GM12891 (cell line): ENCODE data around the gene PTPRQ.

Experiments used
- DNase-seq: peaks from one replicate; pipeline ENCODE4 v3.0.0; 2011; ENCODE audit warnings: low spot score; ENCODE audit not compliant: insufficient read length
- FAIRE-seq: peaks from 2 replicates; lab custom pipeline; 2011; peaks lifted over from hg19 to GRCh38; lab: Jason Lieb, UNC
- PAX5 ChIP-seq: IDR thresholded peaks from 2 replicates; pipeline ENCODE4 v1.6.1; 2011; ENCODE audit warnings: low read length, moderate library complexity, mild to moderate bottlenecking; ENCODE audit not compliant: insufficient read depth, severe bottlenecking
- POLR2A ChIP-seq: IDR thresholded peaks from 2 replicates; pipeline ENCODE4 v1.6.1; 2011; ENCODE audit warnings: low read depth, low read length, control low read depth
- POLR2AphosphoS5 ChIP-seq: IDR thresholded peaks from 2 replicates; pipeline ENCODE4 v1.6.1; 2011; ENCODE audit warnings: low read depth, low read length, control low read depth
- POU2F2 ChIP-seq: IDR thresholded peaks from 2 replicates; pipeline ENCODE4 v1.6.1; 2011; ENCODE audit warnings: low read depth, mild to moderate bottlenecking, control low read depth, low read length, moderate library complexity
- SPI1 ChIP-seq: IDR thresholded peaks from 2 replicates; pipeline ENCODE4 v1.6.1; 2011; ENCODE audit warnings: low read depth, low read length, control low read depth
- TAF1 ChIP-seq: IDR thresholded peaks from 2 replicates; pipeline ENCODE4 v1.6.1; 2011; ENCODE audit warnings: low read depth, low read length, control low read depth

Gene PTPRQ

DNA sequence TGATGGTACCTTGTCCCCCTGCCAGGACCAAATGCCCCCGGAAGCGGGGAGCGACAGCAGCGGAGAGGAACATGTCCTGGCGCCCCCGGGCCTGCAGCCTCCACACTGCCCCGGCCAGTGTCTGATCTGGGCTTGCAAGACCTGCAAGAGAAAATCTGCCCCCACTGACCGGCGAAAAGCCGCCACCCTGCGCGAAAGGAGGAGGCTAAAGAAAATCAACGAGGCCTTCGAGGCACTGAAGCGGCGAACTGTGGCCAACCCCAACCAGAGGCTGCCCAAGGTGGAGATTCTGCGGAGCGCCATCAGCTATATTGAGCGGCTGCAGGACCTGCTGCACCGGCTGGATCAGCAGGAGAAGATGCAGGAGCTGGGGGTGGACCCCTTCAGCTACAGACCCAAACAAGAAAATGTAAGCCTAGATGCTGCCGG is 263.8 kb downstream of the PTPRQ start:
- TF ChIP-seq POLR2AphosphoS5, result no peak
- no peak for FAIRE-seq
- no peak for DNase-seq

DNA sequence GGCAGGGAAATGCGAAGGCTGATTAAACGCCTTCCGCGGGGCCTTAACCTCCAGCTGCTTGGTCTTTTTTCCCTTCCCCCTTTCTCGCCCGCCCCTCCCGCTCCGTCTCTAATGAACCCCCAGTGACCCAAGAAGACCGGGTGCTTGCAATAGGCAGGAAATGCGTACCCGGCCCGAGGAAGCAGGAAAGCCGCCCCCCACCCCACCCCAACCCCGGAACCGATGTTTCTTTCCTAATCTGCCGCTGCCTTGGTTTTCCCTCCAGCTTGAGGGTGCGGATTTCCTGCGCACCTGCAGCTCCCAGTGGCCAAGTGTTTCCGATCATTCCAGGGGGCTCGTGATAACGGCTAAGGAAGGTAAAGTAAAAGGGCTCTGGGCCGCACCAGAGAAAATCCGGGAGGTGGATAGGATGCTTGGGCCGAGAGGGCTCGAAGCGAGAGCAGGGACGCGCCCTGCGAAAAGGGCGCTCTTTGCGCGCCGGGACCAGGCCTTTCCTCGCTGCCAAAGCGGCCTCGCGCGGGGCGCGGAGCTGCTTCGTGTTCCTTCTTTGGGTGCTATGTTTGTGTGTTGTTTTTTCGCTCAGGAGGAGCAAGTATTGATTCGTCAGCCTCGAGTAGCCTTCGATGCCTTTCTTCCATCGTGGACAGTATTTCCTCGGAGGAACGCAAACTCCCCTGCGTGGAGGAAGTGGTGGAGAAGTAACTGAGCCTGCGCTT is 264.4 kb downstream of the PTPRQ start:
- TF ChIP-seq POLR2AphosphoS5 (no peak), PAX5 (no peak), SPI1 (no peak), POLR2A (no peak), POU2F2 (no peak), TAF1 (no peak)
- FAIRE-seq (no peak), DNase-seq (no peak)

DNA sequence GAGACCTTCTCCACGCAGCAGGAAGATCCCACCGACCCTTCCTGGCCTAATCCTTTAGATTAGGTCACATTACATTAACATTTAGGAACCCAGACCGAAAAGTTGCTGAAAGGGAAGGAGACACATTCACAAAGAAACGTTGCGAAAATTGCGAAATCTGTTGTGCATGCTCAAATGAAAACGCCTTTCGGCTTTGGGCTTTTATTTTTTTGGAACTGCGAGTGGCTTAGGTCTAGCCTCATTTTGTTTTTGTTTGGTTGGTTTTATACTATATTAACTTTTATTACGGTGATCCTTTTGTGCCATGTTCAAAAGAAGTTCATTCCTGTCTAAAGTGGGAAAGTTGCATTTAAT is 264.9 kb downstream of the PTPRQ start:
- DNase-seq (no peak), FAIRE-seq (no peak)
- TF ChIP-seq POLR2AphosphoS5 (no peak), PAX5 (no peak), TAF1 (no peak), SPI1 (no peak), POLR2A (no peak), POU2F2 (no peak)

DNA sequence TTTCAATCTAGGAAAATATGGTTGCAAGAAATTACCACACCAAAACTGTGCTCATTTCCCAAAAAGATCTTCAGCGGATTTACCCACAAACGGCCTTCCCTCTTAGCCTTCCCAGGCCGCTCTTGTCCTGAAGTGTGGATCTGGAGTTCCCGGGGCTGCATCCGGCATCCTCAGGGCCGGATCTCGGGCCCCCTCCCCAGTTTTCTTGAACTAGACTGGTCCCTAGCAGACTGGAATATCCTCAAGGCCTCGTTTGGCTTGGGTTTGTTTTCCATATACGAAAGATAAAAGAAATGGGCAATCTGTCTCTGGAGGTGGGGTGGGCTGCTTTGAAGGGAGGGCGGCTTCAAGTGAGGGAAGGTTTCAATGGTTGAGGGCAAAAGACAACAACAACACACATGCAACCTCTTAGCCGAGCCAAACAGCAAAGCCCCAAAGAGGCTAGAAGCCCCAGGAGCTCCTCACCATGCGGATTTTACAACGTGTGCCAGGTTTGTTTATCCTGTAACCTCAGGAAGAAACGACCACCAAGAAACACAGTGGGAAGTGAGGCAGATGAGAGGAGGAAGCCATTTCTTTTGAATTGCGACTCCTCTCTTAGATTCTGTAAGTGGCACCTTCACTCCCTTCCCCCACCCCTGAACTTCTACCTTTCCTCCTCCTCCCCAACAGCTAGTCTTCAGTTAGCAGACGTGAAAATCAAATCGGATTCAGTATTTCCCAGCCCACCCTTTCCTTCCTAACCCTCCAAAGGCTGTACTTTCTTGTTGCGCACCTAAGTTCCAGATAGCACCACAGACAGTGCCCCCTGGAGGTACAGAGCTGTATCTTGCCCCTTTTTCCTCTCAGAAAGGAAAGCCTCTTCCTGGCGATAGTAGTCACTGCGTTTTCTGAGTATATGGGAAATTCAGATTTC is 266.0 kb downstream of the PTPRQ start:
- TF ChIP-seq PAX5 (no peak), POU2F2 (no peak), SPI1 (no peak), POLR2A (no peak), TAF1 (no peak), POLR2AphosphoS5 (no peak)
- DNase-seq (no peak), FAIRE-seq (no peak)

- FAIRE-seq, result no peak
- TF ChIP-seq POLR2AphosphoS5 (no peak), PAX5 (no peak), TAF1 (no peak), POU2F2 (no peak)
- no peak for DNase-seq
These were observed 266.9 kb downstream of the PTPRQ start for GRCh38 chr12:80710727-80711449.

- DNase-seq, result no peak
- no peak for TF ChIP-seq SPI1
- no peak for TF ChIP-seq TAF1
- no peak for TF ChIP-seq POU2F2
- no peak for TF ChIP-seq POLR2A
- TF ChIP-seq POLR2AphosphoS5, result no peak
- TF ChIP-seq PAX5, result no peak
- no peak for FAIRE-seq
These were observed 267.8 kb downstream of the PTPRQ start for GRCh38 chr12:80711866-80712265.

DNA sequence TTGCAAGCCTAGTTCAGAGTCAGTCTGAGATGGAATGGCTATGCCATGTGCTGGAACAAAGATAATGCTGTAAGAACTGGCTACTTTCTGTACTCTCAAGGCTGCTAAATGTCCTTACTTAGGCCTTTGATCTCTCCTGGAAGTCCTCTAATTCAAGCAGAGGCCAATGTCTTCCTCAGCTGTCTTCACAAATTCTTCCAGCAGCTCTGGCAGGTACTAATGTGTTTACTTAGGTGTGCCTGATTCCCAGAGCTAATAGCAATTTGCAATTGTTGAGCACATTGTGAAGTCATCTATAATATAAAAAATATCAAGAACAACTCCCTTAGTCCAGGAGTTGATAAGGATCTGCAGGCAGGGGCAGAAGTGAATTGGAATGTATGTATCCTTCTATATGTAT is 268.8 kb downstream of the PTPRQ start:
- no peak for TF ChIP-seq POLR2A
- FAIRE-seq, result no peak
- DNase-seq, result no peak

GRCh38 chr12:80713419-80713818 is 269.4 kb downstream of the PTPRQ start:
- TF ChIP-seq POLR2AphosphoS5 (no peak), POLR2A (no peak), POU2F2 (no peak), SPI1 (no peak), TAF1 (no peak)
- FAIRE-seq (no peak), DNase-seq (no peak)

DNA sequence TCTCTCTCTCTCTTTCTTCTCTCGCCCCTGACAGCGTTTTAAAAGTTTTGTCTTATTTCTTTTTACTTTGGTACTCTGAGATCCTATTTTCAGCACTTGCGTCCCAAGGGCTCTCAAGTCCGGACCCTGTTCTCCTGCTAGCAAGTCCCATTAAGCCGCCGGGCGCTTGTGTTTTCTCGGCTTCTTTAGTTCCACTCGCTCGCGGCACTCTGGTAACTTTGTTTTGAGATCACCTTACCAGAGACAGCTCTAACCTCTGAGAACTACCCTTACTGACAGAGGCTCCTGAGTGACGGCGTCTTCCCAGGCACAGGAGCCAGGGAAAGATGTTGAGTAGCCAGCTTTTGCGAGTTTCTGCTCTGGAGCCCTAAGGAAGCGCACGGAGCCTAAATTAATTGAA is 270.0 kb downstream of the PTPRQ start:
- TF ChIP-seq SPI1 (no peak), POU2F2 (no peak)
- FAIRE-seq (no peak), DNase-seq (no peak)

DNA sequence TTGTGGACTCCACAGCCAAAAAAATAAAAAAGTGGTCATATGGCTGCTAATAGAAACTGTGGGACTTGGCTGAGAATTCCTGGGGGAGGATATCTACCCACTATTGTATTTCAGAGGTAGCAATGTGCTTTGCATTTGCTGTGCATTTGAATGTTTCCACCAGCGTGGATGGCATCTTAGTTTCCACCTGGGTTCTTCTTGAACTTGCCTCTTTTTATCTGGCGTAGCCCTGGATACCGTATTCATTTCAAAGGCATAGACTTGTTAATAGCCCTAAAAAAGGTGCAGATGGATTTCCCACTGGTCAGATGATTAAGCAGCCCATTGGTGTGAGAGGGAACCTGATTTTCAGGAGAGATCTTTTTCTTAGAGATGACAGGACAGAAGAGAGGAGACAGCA is 270.8 kb downstream of the PTPRQ start:
- FAIRE-seq (no peak), DNase-seq (no peak)
- no peak for TF ChIP-seq POLR2AphosphoS5
- no peak for TF ChIP-seq POU2F2
- TF ChIP-seq PAX5, result no peak
- TF ChIP-seq POLR2A, result no peak
- no peak for TF ChIP-seq TAF1
- TF ChIP-seq SPI1, result no peak
